H9 (cell line): ENCODE results near the gene TSHZ1. TPM values are rescaled to one million over a fixed set of nuclear protein-coding genes. Genes with fewer than 3 reads are reported as not detected.

Experiments
- DNase-seq: peaks from one replicate; pipeline ENCODE4 v3.0.0-alpha.2; 2017
- H2AFZ ChIP-seq: one replicate; pipeline ENCODE4 v1.6.1; 2013; ENCODE audit warnings: mild to moderate bottlenecking, low read length, control low read depth, moderate library complexity
- H2AK5ac ChIP-seq: 2 replicates; pipeline ENCODE4 v1.6.1; 2013; ENCODE audit warnings: low read length, control low read depth, mixed read lengths; ENCODE audit not compliant: insufficient read length
- H2BK120ac ChIP-seq: one replicate; pipeline ENCODE4 v1.6.1; 2013; ENCODE audit warnings: low read depth, mild to moderate bottlenecking, low read length, control low read depth, inconsistent platforms; ENCODE audit not compliant: poor library complexity, severe bottlenecking
- H2BK12ac ChIP-seq: 2 replicates; pipeline ENCODE4 v1.6.1; 2013; ENCODE audit warnings: low read length, control low read depth, mixed read lengths, low read depth; ENCODE audit not compliant: insufficient read length
- H2BK15ac ChIP-seq: 2 replicates; pipeline ENCODE4 v1.6.1; 2013; ENCODE audit warnings: low read depth, low read length, control low read depth
- H2BK20ac ChIP-seq: one replicate; pipeline ENCODE4 v1.6.1; 2013; ENCODE audit warnings: low read depth, mild to moderate bottlenecking, low read length, control low read depth, inconsistent platforms; ENCODE audit not compliant: poor library complexity, severe bottlenecking
- H2BK5ac ChIP-seq: 2 replicates; pipeline ENCODE4 v1.6.1; 2013; ENCODE audit warnings: low read length, control low read depth, mixed read lengths; ENCODE audit not compliant: insufficient read length
- H3K14ac ChIP-seq: 2 replicates; pipeline ENCODE4 v1.6.1; 2013; ENCODE audit warnings: low read length, control low read depth; ENCODE audit not compliant: insufficient read depth
- H3K18ac ChIP-seq: 2 replicates; pipeline ENCODE4 v1.6.1; 2013; ENCODE audit warnings: low read depth, mild to moderate bottlenecking, mixed read lengths, low read length, control low read depth; ENCODE audit not compliant: insufficient read length
- H3K23ac ChIP-seq: 2 replicates; pipeline ENCODE4 v1.6.1; 2013; ENCODE audit warnings: low read length, control low read depth, mixed read lengths, low read depth; ENCODE audit not compliant: insufficient read length
- H3K23me2 ChIP-seq: 2 replicates; pipeline ENCODE4 v1.6.1; 2013; ENCODE audit warnings: low read depth, mild to moderate bottlenecking, mixed read lengths, low read length, control low read depth; ENCODE audit not compliant: insufficient read length, poor library complexity, severe bottlenecking
- H3K27ac ChIP-seq: 2 replicates; pipeline ENCODE4 v1.5.1; 2013; ENCODE audit warnings: low read length, control low read depth, mixed read lengths, low read depth; ENCODE audit not compliant: insufficient read length
- H3K27me3 ChIP-seq: 2 replicates; pipeline ENCODE4 v1.6.1; 2013; ENCODE audit warnings: low read length, control low read depth, inconsistent platforms; ENCODE audit not compliant: insufficient read depth
- H3K4ac ChIP-seq: 2 replicates; pipeline ENCODE4 v1.6.1; 2013; ENCODE audit warnings: low read depth, mild to moderate bottlenecking, control low read depth, inconsistent platforms, low read length, moderate library complexity
- H3K4me1 ChIP-seq: 2 replicates; pipeline ENCODE4 v1.6.1; 2013; ENCODE audit warnings: low read length, control low read depth, inconsistent platforms; ENCODE audit not compliant: insufficient read depth
- H3K4me2 ChIP-seq: 2 replicates; pipeline ENCODE4 v1.6.1; 2013; ENCODE audit warnings: low read length, control low read depth, mixed read lengths; ENCODE audit not compliant: insufficient read length, insufficient read depth
- H3K56ac ChIP-seq: 2 replicates; pipeline ENCODE4 v1.6.1; 2013; ENCODE audit warnings: low read depth, mild to moderate bottlenecking, mixed read lengths, low read length, control low read depth; ENCODE audit not compliant: insufficient read length
- H3K79me1 ChIP-seq: 2 replicates; pipeline ENCODE4 v1.6.1; 2013; ENCODE audit warnings: low read depth, mild to moderate bottlenecking, moderate library complexity, low read length, control low read depth, inconsistent platforms; ENCODE audit not compliant: insufficient read depth, poor library complexity, severe bottlenecking
- H3K79me2 ChIP-seq: 2 replicates; pipeline ENCODE4 v1.6.1; 2013; ENCODE audit warnings: low read length, control low read depth, inconsistent platforms; ENCODE audit not compliant: insufficient read depth
- H3K9ac ChIP-seq: 2 replicates; pipeline ENCODE4 v1.6.1; 2013; ENCODE audit warnings: low read length, control low read depth, mixed read lengths; ENCODE audit not compliant: insufficient read length; ENCODE audit errors: extremely low read depth
- H3K9me3 ChIP-seq: one replicate; pipeline ENCODE4 v1.6.1; 2013; ENCODE audit warnings: low read depth, low read length, inconsistent platforms; ENCODE audit not compliant: control insufficient read depth
- H3T11ph ChIP-seq: one replicate; pipeline ENCODE4 v1.6.1; 2013; ENCODE audit warnings: mild to moderate bottlenecking, low read length, control low read depth, inconsistent platforms
- H4K20me1 ChIP-seq: one replicate; pipeline ENCODE4 v1.6.1; 2013; ENCODE audit not compliant: control insufficient read depth, insufficient read length, insufficient read depth
- H4K5ac ChIP-seq: 2 replicates; pipeline ENCODE4 v1.6.1; 2013; ENCODE audit warnings: low read depth, mild to moderate bottlenecking, mixed read lengths, low read length, control low read depth; ENCODE audit not compliant: insufficient read length
- H4K8ac ChIP-seq: replicated peaks from 2 replicates; pipeline ENCODE4 v1.6.1; 2013; ENCODE audit warnings: low read length, control low read depth, mixed read lengths, low read depth; ENCODE audit not compliant: insufficient read length
- H4K91ac ChIP-seq: 2 replicates; pipeline ENCODE4 v1.6.1; 2013; ENCODE audit warnings: low read depth, mild to moderate bottlenecking, moderate library complexity, mixed read lengths, low read length, control low read depth; ENCODE audit not compliant: insufficient read length
- H3K27ac Mint-ChIP-seq, 3 experiments: 2 replicates in 2 of 3; 3 replicates in 1 of 3; pipeline ENCODE4 v1.8.0; 2020 to 2021; ENCODE audit warnings: mixed read lengths in 3 of 3, mild to moderate bottlenecking in 1 of 3, moderate library complexity in 1 of 3
- H3K27me3 Mint-ChIP-seq: 2 replicates; pipeline ENCODE4 v1.8.0; 2021; ENCODE audit warnings: low read depth, mild to moderate bottlenecking, moderate library complexity, mixed read lengths
- H3K36me3 Mint-ChIP-seq, 3 experiments: 2 replicates in 2 of 3; 3 replicates in 1 of 3; pipeline ENCODE4 v1.8.0; 2020 to 2021; ENCODE audit warnings: low read depth in 3 of 3, mixed read lengths in 3 of 3; ENCODE audit not compliant: insufficient read depth in 1 of 3
- H3K4me1 Mint-ChIP-seq, 2 experiments: 2 replicates each; pipeline ENCODE4 v1.8.0; 2020; ENCODE audit warnings: mixed read lengths in 2 of 2
- H3K4me3 Mint-ChIP-seq, 2 experiments: 2 replicates in 1 of 2; 3 replicates in 1 of 2; pipeline ENCODE4 v1.8.0; 2020 to 2021; ENCODE audit warnings: mild to moderate bottlenecking in 2 of 2, mixed read lengths in 2 of 2, moderate library complexity in 1 of 2
- H3K9me3 Mint-ChIP-seq, 2 experiments: 2 replicates in 1 of 2; 3 replicates in 1 of 2; pipeline ENCODE4 v1.8.0; 2020; ENCODE audit warnings: mild to moderate bottlenecking in 2 of 2, mixed read lengths in 2 of 2, moderate library complexity in 1 of 2
- CTCF ChIP-seq: fragments of 200-600 bp; sonication (generic); conservative IDR thresholded peaks from 3 replicates; pipeline ENCODE4 v1.8.0; 2021; ENCODE audit warnings: antibody characterized with exemption, mild to moderate bottlenecking
- WGBS: extraction: QIAGEN DNeasy Blood & Tissue Kit; methylation state at CpG from one replicate; pipeline ENCODE4 v1.1.7; 2013; ENCODE audit warnings: missing lambda C conversion rate, low lambda C conversion rate, mixed read lengths; ENCODE audit not compliant: insufficient read length; ENCODE audit errors: extremely low coverage; 5-methylcytosine and 5-hydroxymethylcytosine counted together
- total RNA-seq: library from RNA; stranded (reverse); gene quantifications from 2 replicates; pipeline ENCODE4 v1.2.1, GENCODE V29; 2021

TSHZ1 gene
- total RNA-seq, 1 experiment from 2014 or later, result 0.15 TPM

DNA sequence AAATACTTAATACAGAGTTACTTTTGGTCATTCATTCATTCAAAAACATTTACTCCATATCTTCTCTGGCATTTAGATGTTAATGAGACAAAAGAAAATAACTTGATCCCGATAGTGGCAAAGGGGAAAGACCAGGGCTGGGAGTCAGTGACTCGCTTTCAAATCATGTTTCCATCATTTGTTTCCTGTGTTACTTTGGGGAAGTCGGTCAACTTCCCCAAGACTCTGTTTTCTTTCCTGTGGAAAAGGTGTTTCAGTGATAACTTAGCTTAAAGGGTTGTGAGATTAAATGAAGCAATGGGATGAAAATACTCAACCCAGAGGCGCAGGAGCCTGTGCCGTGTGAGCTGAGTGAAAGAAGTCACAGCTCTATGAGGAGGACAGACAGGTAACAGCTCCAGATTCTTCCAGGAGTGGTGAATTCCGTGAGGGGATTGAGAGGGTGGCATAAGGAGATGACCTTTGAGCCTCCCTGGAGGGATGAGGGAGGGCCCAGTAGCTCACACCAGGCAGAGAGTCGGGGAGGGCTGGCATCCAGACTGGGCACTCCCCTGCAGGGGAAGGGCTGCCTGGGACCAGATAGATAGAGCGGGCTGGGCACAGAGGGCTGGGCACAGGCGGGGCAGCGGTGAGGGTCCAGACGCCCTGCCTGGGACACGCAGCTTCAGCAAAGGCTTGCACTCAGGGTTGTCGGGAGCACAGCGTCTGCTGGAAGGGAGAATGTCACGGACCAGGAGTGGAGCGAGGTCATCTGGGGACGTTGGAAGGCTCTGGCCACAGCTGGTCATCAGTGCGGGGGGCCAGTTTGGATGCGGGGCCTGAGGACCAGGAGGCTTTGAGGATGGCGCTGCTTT is 70.1 kb downstream of the TSHZ1 start:
- Histone ChIP-seq H4K8ac (no peak overlapping the region), H3K56ac (no peak overlapping the region), H3K27me3 (no peaks in the 10 kb centered on the region), H2BK12ac (no peak overlapping the region), H3K18ac (no peak overlapping the region), H3K9ac (no peak overlapping the region), H3K27ac (no peak overlapping the region), H2BK20ac (no peak overlapping the region), H3K79me1 (no peaks in the 10 kb centered on the region), H2BK15ac (no peak overlapping the region), H3K4me2 (no peak overlapping the region), H3K79me2 (no peaks in the 10 kb centered on the region), H2AK5ac (no peak overlapping the region), H4K91ac (no peak overlapping the region), H3K9me3 (no peaks in the 10 kb centered on the region), H2BK120ac (no peak overlapping the region), H3K4ac (no peak overlapping the region), H3K14ac (no peak overlapping the region), H3K4me1 (peaks cover 8% of the 10 kb centered on the region; the same call in 1 of the 2 replicates), H2BK5ac (no peak overlapping the region), H3T11ph (no peak overlapping the region), H3K23me2 (no peaks in the 10 kb centered on the region), H4K20me1 (no peaks in the 10 kb centered on the region), H3K23ac (no peak overlapping the region), H4K5ac (no peak overlapping the region), H2AFZ (no peak overlapping the region)
- H3K9me3 Mint-ChIP-seq, result no peaks in the 10 kb centered on the region
- H3K27ac Mint-ChIP-seq, result no peak overlapping the region
- no peak for TF ChIP-seq CTCF
- peaks cover 11% of the 10 kb centered on the region in 2 experiments for H3K4me1 Mint-ChIP-seq
- no peak for DNase-seq
- H3K36me3 Mint-ChIP-seq, result peaks cover 0 to 2% (median 0%) of the 10 kb centered on the region in 3 experiments; a peak in 2 of 7 replicates
- WGBS, result no CpG with 5 or more reads among the region's 20 CpGs
- peaks cover 1% of the 10 kb centered on the region for H3K27me3 Mint-ChIP-seq
- H3K4me3 Mint-ChIP-seq, result no peak overlapping the region
